HG03442 (cell line): Measurements from ENCODE around the gene TFPI.
"Not testable (repeated sequence)": the region's sequence is repeated elsewhere in the genome, so short reads cannot be mapped to it uniquely, and the experiment has no call there.

Experiments used
- ATAC-seq: cut with Tn5 transposase; IDR thresholded peaks from one replicate; pipeline ENCODE4 v1.9.1; 2021; ENCODE audit warnings: mild to moderate bottlenecking, moderate library complexity; ENCODE audit not compliant: unreplicated experiment

The TFPI gene

DNA sequence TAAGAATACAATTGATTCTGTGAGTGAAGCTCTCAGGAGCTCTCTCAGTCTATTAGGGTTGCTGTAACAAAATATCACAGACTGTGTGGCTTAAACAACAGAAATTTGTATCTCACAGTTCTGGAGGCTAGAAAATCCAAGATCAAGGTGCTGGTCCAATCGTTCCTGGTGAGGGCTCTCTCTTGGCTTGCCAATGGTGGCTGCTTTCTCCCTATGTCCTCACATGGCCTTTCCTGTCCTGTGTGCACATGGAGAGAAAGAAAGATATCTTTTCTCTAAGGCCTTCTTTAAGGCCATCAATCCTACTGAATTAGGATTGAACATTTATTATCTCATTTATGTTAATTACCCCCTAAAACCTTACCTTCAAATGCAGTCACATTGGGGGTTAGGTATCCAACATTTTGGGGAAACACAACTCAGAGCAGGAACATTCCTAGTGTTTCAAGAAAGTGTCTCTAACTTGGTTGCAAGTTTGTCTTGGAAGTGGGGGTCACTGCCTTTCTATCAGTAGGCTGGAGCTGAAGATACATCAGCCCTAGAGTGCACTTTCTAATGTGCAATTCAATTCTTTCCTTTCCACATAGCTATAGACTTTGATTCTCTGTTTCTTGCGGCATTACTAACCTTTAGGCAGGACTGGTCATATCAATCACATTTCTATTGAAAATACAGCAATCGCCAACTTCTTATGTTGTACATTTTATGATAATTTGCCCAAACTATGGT is 24.8 kb downstream of the TFPI start:
- ATAC-seq: no peak

DNA sequence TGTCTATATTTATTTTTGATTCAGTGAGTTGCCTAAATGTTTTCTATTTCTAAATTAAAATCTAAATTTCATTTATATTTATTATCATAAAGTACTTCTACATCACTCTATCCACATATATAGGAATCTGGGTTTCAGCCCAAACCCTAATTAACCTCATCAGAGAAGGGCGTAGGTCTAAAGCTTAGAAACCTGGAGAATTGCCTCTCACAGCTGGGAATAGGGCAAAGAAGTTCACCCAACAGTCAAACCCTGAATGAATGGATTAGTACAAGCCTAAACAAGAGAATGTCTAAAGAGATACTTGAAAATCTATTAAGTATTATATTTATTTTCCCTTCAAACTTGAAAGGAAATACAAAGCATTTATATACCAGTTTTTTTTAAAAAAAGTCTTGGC is 26.2 kb downstream of the TFPI start:
- no peak for ATAC-seq

DNA sequence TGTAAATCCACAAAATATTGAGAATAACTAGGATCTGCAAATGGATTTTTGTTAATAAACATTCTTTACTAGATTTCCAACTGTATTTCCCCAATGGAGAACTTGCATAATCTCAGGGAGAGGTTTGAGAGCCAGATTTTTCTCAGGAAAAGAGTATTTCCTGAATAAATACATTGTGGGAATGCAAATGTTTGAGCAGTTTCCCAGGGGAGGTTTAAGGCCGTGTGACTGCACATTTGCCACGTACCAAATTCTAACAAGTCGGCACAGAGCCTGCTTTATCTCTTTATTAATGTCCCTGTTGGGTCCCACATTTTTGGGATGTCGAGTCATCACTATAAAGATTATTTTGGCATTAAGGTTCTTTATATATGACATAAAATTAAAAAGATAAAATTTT is 27.0 kb downstream of the TFPI start:
- no peak for ATAC-seq

DNA sequence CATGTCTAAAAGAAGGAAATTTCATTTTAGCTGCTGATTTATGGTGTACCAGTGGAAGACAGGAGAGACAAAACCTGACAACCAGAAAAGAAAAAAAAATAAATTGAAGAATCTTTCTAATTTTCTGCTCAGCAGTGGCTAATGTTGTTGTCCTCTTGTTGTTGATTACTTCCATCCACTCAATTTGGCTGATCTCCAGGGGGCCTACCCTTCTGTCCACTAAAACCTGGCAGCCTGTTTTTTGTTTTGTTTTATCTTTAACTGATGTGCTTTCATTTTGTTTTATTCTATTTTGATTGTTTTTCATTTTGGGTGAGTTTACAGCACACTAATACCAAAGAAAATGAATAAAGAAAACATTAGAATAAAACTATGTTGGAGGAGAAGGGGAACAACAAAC is 27.4 kb downstream of the TFPI start:
- no peak for ATAC-seq

DNA sequence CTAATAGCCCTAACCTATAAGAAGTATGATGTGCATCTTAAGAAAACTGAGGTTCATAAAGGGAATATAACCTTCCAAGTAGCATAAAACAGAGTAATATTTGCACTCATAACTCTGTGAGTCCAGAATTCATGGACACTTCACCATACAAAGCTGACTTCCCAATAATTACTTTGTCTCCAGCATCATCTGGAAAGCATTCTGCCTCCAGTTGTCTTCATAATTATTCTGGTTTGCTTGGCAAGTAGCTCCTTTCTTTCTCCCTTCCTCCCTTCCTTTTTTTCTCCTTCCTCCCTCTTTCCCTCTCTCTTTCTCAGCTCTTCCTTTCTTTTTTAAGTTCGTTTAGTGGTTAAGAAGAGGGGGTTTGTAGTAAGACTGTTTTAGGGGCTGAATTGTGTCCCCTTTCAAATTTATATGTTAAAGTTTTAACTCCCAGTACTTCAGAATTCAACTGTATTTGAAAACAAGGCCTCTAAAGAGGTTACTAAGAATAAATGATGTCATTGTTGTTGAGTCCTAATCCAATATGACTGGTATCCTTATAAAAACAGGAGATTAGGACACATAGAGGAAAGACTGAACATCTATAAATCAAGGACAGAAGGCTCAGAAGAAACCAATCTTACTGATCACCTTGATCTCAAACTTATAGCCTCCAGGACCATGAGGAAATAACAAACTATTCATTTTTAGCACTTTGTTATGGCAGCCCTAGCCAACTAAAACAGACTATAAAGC is 28.9 kb downstream of the TFPI start:
- ATAC-seq: no peak

DNA sequence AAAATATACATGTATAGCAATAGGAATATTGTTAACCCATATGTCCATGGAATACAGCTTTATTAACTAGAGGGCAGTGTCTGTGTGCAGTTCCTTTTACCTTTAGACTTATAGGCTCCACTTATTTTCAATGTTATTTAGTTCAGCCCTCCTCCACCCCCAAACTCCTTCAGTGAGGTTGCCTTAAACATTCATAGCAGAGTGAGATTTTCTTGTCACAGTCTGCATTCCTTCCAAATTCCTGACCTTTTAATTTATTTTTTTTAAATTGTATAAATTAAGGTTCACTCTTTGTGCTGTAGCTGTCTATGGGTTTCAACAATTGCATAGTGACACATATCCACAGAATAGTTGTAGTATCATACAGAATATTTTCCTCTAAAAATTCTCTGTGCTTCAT is 30.9 kb downstream of the TFPI start:
- ATAC-seq: no peak

DNA sequence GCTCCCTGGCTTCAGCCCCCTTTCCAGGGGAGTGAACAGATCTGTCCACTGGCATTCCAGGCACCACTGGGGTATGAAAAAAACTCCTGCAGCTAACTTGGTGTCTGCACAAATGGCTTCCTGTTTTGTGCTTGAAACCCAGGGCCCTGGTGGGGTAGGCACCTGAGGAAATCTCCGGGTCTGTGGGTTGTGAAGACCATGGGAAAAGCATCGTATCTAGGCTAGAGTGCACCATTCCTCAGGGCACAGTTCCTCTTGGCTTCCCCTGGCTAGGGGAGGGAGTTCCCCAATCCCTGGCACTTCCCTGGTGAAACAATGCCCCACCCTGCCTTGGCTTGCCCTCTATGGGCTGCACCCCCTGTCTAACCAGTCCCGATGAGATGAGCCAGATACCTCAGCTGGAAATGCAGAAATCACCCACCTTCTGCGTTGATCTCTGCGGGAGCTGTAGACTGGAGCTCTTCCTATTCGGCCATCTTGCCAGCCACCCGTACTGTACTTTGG is 34.1 kb downstream of the TFPI start:
- ATAC-seq: no peak

DNA sequence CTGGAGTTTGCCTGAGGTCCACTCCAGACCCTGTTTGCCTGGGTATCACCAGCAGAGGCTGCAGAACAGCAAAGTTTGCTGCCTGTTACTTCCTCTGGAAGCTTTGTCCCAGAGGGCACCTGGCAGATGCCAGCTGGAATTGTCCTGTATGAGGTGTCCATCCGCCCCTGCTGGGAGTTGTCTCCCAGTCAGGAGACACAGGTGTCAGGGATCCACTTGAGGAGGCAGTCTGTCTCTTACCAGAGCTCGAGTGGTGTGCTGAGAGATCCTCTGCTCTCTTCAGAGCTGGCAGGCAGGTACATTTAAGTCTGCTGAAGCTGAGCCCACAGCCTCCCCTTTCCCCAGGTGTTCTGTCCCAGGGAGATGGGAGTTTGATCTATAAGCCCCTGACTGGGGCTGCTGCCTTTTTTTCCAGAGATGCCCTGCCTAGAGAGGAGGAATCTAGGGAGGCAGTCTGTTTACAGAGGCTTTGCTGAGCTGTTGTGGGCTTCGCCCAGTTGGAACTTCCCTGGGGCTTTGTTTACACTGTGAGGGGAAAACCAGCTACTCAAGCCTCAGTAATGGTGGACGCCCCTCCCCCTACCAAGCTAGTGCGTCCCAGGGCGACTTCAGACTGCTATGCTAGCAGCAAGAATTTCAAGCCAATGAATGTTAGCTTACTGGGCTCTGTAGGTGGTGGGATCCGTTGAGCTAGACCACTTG is 34.7 kb downstream of the TFPI start:
- ATAC-seq: no peak

DNA sequence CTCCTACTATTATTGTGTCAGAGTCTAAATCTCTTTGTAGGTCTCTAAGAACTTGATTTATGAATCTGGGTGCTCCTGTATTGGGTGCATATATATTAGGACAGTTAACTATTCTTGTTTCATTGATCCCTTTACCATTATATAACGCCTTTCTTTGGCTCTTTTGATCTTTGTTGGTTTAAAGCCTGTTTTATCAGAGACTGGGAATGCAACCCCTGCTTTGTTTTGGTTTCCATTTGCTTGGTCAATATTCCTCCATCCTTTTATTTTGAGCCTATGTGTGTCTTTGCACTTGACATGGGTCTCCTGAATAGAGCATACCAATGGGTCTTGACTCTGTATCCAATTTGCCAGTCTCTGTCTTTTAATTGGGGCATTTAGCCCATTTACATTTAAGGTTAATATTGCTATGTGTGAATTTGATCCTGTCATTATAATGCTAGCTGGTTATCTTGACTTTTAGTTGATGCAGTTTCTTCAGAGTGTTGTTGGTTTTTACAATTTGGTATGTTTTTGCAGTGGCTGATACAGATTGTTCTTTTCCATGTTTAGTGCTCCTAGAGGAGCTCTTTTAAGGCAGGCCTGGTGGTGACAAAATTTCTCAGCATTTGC is 36.4 kb downstream of the TFPI start:
- ATAC-seq: not testable (repeated sequence)

DNA sequence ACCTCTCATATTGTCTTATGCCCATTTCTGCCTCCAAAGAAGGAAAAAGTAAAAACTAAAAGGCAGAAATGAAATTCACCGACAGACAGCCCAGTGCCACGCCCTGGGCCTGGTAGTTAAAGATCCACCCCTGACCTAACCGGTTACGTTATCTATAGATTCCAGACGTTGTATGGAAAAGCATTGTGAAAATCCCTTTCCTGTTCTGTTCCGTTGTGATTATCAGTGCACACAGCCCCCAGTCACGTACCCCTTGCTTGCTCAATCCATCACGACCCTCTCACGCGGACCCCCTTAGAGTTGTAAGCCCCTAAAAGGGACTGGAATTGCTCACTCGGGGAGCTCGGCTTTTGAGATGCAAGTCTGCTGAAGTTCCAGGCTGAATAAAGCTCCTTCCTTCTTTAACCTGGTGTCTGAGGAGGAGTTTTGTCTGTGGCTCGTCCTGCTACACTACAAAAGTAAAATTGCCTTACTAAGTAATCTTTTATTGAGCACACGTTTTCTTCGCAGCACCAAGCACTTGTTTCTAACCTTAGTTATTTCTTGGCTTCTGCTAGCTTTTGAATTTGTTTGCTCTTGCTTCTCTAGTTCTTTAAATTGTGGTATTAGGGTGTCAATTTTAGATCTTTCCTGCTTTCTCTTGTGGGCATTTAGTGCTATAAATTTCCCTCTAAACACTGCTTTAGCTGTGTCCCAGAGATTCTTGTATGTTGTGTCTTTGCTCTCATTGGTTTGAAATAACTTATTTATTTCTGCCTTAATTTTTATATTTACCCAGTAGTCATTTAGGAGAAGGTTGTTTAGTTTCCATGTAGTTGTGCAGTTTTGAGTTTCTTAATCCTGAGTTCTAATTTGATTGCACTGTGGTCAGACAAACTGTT is 37.4 kb downstream of the TFPI start:
- ATAC-seq: not testable (repeated sequence)

DNA sequence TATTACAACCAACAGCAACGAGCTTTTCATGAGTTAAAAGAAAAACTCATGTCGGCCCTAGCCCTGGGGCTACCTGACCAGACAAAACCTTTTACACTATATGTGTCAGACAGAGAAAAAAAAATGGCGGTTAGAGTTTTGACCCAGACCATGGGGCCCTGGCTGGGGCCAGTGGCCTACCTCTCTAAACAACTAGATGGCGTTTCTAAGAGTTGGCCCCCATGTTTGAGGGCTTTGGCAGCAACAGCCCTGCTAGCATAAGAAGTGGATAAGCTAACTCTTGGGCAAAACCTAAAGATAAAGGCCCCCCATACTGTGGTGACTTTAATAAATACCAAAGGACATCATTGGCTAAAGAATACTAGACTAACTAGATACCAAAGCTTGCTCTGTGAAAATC is 39.3 kb downstream of the TFPI start:
- no peak for ATAC-seq

DNA sequence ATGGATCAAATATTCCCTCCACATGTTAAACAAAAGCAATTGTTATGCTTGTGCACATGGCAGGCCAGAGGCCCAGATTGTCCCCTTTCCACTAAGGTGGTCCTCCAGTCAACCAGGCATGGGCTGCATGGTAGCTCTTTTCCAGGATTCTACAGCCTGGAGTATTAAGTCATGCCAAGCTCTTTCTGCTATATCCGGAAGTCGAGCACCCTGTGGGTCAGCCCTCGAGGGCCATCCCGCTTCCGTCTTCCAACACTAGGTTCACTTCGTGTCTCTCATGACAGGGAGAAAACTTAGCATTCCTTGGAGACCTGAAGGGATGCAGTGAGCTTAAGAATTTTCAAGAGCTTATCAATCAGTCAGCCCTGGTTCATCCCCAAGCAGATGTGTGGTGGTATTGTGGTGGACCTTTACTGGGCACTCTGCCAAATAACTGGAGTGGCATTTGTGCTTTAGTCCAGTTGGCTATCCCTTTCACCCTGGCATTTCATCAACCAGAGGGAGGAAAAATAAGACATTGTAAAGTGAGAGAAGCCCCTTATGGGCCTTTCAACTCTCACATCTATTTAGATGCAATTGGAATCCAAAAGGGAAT is 39.9 kb downstream of the TFPI start:
- ATAC-seq: not testable (repeated sequence)

DNA sequence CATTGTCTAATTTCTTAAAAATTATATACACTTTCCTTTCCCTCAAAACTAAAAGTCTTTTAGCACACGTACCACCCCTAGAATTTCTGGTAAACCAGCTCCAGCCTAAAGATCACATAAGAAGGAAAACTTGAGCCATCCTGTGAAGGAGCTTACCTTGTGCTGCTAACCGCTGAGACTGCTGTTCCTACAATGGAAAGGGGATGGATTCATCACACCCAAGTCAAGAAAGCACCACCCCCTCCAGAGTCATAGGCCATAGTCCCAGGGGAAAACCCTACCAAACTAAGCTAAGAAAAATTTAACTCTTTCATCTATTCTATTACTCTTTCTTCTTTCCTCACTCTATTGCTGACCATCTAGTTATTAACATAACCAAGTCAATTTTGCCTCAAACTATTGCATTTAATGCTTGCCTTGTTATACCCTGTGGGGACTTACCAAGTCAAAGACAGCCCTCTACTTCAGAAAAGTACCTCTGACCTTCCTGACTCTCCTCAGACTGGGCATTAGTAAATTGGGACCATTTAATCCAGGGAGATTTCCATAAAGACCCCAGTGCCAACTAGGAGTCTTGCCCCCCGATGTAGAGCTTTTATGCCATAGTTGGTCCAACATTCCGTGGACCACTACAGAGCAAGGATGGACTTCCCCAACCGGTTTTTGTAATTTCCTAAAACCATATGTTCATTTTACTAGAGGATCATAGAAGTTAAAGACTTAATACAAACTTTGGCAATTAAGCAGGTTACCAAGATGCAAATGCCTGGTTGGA is 40.6 kb downstream of the TFPI start:
- not testable (repeated sequence) for ATAC-seq

DNA sequence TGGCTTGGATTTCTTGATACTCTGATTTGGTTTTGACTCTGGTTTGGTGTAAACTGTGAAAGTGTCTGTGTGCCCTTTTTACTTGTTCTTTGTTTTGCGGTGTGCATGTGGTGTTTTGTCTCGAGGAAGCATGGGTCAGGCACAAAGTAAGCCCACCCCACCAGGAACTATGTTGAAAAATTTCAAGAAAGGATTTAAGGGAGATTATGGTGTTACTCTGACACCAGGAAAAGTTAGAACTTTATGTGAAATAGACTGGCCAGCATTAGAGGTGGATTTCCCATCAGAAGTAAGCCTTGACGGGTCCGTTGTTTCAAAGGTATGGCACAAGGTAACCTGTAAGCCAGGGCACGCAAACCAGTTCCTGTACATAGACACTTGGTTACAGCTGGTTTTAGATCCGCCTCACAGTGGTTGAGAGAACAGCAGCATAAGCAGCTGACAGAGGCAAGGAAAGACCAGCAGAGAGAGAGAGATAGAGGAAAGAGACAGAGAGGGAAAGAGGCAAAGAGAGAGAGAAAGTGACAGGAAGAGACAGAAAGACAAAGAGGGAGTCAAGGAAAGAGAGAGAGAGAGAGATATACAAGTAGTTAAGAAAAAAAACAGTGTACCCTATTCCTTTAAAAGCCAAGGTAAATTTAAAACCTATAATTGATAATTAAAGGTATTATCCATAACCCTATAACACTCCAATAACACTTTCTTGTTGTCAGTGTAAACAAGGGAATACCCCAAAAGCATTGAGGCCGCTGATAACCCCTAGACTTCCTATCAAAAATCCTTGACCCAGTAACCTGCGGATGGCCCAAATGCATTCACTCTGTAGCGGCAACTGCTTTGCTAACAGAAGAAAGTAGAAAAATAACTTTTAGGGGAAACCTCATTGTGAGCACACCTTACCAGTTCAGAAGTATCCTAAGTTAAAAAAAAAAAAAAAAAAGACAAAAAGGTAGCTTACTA is 42.6 kb downstream of the TFPI start:
- ATAC-seq: no peak

DNA sequence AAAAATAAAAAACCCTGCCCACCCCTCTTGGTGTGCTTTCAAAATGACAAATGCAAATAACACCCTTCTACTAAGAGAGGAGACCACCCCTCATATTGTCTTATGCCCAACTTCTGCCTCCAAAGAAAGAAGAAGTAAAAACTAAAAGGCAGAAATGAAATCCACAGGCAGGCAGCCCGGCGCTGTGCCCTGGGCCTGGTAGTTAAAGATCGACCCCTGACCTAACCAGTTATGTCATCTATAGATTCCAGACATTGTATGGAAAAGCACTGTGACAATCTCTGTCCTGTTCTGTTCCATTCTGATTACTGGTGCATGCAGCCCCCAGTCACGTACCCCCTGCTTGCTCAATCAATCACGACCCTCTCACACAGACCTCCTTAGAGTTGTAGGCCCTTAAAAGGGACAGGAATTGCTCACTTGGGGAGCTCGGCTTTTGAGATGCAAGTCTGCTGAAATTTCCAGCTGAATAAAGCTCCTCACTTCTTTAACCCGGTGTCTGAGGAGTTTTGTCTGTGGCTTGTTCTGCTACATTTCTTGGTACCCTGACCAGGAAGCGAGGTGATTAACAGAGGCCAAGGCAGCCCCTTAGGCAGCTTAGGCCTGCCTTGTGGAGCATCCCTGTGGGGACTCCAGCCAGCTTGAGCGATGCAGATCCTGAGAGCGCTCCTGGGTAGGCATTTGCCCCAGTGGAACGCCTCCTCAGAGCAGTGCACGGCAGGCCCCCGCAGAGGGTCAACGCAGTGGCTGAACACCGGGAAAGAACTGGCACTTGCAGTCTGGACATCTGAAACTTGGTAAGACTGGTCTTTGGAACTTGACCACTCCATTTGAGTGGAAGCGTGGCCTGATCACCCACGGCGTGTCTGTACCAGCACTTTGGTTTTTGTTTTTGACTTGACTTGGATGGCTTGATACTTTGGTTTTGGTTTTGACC is 43.5 kb downstream of the TFPI start:
- not testable (repeated sequence) for ATAC-seq

DNA sequence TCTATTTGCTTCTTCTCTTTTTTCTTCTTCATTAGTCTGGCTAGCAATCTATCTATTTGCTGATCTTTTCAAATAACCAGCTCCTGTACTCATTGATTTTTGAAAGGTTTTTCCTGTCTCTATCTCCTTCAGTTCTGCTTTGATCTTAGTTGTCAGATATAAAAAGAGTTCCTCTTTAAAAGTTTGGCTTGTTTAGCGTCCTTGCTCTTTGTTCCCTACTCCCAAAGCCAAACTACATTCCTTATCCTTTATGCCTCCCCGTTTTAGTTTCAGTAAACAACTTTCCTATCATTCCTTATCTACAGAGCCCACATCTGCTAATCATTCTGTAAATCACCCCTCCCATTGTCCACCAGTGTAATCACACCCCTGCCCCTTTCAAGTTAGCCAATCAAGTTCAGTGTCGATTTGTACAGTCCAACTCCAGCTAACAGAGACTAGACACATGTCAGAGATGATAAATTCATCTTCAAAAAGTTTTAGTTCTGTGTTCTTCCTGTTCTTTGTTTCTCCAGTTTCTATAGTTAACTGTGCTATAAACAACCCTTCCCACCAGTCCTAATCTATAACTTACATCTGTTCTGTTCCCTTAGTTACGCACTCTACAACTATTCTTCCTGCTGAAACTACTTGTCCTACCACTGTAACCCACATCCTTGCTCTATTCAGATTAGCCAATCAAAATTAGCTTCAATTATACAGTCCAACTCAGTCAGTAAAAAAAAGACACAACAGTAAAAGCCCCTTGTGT is 44.4 kb downstream of the TFPI start:
- no peak for ATAC-seq
